ENCODE measurements around the gene PLK3.
"Not testable (repeated sequence)": the region's sequence is repeated elsewhere in the genome, so short reads cannot be mapped to it uniquely, and the experiment has no call there.

The PLK3 gene

DNA sequence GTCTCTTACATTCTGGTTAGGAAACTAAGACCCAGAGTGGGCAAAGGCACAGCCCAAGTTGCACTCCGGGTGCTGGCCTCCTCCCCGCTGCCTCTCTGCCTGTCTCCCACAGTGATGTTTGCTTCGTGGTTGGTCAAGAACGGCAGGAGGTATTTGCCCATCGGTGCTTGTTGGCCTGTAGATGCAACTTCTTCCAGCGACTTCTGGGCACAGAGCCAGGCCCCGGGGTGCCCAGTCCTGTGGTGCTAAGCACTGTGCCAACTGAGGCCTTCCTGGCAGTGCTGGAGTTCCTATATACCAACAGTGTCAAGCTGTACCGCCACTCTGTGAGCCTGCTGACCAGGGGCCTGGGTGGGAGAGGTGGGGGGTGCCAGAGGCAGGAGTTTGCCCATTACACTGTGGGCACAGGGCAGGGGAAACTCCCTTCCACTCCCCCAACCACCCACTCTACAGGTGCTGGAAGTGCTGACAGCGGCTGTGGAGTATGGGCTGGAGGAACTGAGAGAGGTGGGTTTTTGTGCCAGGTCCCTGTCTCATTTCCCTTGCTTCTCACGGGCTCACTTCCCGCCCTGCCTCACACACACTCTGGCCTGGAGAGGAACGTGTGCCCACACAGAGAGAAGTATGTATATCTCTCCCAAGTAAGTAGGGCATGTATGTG lies 10.1 kb downstream of the PLK3 start:
- peak; percentile 64 for DNase-seq

DNA sequence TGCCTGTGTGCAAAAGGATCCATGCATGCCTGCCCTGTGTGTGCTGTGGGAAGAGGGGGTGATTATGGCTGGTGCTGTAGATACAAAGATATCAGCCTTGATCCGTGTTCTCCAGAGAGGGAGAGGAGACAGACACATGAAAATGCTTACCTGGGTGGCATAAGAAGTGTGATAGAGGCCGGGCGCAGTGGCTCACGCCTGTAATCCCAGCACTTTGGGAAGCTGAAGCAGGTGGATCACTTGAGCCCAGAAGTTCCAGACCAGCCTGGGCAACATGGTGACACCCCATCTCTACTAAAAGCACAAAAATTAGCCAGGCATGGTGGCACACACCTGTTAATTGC lies 10.6 kb downstream of the PLK3 start:
- DNase-seq = not testable (repeated sequence)

DNA sequence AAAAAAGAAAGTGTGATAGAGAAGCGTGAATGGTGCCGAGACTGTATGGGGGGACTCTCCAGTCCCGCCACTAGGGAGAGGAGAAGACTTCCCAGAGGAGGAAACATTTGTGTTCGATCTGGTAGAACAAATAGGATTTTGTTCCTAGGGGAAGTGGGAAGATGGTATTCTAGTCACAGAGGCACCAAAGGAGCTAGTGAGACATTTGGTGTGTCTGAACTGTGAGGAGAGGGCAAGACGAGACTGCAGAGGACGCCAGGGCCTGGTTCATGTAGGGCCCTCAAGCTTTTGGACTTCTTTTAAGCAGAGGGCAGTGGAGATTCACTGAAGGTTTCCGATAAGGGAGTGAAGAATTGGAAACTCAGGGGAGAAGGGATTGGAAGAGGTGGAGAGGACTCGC lies 11.1 kb downstream of the PLK3 start:
- no peak for DNase-seq

DNA sequence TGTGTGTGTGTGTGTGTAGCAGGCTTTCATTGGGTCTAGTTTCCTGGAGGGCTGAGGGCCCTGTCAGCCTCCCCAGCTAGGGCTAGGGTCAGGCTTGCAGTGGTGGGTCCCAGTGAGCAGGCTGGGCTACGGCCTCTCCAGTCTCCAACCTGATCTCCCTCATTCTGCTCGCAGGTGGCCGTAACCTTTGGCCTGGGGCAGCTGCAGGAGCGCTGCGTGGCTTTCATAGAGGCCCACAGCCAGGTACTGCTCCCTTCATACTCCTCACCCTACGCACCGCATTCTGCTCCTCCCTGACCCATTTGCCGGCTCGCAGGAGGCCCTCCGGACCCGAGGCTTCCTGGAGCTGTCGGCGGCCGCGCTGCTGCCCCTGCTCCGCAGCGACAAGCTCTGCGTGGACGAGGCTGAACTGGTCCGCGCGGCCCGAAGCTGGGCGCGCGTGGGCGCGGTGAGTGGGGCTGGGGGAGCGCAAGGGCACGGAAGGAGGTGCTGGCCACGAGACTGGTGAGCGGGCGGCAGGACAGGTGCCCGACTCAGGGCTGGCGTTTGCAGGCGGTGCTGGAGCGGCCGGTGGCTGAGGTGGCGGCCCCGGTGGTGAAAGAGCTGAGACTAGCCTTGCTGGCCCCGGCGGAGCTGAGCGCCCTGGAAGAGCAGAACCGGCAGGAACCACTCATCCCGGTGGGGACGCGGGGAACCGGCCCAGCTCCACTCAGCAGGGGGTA lies 12.8 kb downstream of the PLK3 start:
- no peak for DNase-seq

DNA sequence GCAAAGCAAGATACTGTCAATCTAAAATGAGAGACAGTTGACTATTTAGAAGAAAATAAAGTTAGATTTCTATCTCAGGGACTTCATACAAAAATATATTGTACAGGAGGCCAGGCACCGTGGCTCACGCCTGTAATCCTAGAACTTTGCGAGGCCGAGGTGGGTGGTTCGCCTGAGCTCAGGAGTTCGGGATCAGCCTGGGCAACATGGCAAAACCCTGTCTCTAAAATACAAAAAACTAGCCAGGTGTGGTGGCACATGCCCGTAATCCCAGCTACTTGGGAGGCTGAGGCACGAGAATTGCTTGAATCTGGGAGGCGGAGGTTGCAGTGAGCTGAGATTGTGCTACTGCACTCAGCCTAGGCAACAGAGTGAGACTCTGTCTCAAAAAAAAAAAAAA lies 15.7 kb downstream of the PLK3 start:
- DNase-seq = not testable (repeated sequence)

DNA sequence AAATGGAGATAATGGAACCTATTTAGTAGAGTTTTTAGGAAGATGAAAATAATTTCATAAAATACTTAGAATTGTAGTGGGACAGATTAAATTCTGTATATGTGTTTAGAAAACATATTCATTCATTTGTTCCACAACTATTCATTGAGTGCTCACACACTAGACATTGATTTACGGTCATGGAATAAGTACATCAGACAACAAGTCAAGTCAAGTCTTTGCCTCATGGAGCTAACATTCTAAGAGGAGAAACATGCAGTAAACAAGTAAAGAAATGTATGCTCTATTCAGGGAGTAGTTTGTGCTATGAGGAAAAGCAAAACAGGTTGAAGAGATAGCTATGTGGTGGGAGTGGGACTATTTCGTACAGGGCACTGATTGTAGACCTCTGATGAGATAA lies 17.1 kb downstream of the PLK3 start:
- DNase-seq = no peak

DNA sequence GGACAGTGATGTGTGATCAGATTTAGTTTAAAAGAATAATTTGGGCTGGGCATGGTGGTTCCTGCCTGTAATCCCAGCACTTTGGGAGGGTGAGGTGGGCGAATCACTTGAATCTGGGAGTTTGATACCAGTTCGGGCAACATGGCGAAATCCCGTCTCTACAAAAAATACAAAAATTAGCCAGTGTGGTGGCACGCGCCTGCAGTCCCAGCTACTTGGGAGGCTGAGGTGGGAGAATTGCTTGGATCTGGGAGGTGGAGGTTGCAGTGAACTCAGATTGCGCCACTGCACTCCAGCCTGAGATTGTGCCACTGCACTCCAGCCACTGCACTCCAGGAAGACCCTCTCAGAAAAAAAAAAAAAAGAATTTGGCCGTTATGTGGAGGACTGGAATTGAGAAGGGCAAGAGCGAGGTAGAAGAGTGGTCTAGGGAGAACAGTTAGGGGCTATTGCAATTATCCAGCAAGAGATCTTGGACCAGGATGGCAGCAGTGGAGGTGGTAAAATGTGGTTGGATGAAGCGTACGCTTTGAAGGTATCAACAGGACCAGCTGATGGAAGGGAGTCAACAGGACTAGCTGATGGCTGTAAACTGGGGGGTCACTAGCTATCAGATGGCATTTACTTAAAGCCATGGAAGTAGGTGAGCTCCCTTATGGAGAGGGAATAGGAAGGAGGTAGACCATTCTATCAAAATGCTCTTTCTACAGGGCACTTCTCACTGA lies 17.8 kb downstream of the PLK3 start:
- no peak for DNase-seq

DNA sequence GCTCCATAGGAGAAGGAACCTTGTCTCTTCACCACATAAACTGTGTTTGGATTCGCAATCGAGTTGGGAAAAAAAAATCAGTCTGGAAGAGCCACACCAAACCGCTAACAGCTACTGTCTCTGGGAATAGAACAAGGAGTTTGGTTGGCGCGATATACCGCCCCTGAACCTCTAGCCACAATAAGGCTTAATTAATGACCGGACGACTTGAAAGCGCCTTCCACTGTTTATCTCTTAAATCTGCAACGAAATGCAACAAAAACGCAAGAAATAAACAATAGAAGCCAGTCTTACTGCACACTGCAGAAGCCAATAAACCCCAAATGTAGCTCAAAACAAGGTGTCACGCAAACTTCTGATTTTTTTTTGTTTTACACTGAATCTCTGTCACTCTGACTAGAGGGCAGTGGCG lies 19.0 kb downstream of the PLK3 start:
- DNase-seq = no peak

DNA sequence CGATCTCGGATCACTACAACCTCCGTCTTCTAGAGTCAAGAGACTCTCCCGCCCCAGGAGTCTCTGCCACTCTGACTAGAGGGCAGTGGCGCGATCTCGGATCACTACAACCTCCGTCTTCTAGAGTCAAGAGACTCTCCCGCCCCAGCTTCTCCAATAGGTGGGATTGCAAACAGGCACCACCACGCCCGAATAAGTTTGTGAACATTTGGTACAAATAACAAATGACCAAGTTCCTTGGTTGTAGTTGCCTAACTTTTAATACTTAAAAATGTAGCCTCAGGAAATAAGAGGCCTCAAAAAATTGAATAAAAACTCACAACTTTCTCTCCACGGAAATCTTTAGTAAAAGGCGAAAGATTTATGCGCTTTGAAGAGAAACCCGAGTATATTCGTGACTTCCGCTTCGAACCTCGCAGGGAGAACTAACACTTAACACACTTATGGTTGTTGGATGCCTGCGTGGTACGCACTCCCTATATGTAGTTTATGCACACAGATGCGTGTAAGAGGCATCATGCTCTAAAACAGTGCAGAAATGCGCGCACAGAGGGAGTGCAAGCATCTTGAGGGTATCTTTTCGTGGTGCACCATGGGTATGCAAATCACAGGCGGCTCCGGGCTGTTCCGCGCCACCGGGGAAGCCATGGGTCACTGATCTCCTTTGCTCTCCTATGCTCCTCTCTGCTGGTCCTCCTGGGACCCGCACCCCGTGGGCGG lies 19.6 kb downstream of the PLK3 start:
- DNase-seq = peak; percentile 89

DNA sequence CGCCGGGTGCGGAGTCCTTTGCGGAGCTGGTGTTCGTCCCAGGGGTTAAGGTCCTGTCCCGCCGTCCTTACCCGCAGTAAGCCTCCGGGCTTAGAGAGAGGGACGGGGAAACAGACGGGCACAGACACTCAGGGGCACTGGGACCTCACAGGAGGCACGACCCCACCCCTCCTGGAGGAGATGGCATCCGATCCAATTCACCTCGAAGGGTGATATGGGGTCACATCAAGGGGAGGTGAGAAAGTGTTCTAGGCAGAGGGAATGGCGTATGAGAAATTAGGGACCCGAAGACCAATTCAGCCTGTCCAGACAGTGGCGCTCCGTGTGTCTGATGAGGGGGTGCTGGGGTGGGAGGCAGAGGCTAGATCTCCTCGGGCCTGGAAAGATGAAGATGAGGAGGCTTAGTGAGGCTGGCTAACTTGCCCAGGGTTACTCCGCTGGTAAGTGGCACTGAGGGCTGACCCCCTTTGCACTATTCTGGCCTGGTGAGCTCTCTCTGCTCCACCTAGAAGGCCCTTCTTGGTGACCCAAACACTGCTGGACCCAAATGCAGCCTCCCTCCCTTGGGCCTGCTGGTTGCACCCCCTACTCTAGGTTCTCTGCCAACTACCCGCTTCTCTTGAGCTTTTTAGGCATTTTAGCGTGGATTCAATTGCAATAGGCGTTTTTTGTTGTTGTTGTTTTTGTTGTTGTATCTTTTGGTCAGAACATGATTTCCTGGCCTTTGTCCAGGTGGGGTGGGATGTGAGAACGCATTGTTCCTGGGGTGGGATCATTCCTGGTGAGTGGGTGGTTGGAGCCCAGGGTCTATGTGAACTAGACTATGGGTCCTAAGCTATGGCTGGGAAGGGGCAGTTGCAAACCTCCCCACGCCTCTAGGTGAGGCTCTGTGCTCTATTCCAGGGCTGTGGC lies 20.4 kb downstream of the PLK3 start:
- peak; percentile 32 for DNase-seq

DNA sequence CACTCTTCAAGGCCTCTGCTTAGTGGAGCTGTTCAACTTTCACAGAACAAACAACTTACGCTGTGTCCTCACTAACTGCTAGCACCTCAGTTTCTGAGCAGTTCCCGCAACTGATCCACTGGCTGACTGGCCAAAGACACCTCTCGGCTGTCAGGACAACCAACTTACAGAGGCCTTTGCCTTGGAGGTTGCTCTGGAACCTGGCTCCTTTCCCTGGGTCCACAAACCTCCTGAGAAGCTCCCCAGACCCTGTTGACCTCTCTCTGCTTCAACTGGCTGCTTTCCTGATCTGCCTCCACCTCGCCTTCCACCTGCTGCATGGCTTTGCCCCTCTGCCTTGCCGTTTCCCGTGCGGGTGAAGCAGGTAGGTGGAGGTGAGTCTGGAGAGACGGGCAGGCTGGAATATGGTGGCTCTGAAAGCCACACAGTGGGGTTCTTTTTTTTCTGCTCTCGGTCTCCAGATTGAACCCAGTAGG lies 21.1 kb downstream of the PLK3 start:
- no peak for DNase-seq

DNA sequence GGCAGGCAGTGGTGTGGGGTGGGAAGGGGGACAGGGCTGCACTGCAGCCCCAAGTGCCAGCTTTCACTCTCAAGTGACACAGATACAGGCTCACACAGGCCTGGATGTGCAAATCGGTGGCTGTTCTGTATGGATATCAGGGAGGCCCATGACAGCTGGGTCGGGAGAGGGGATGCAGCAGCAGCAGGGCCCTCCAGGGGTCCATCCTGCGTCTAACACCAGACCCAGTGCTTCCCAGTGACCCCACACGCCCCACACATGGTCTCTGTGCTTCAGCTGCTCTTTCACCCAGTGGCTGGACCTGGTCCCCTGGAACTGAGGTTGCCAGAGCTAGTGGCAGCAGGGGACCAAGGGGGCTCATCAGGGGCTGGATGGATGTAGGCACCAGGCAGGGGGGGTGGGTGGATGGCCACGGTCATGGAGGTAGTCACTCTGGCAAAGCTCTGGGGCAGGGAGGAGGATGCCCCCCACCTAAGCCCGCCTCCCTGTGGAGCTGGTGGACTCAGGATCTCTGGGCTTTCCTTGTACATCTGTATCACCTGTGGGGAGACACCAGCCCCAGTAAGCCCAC lies 22.0 kb downstream of the PLK3 start:
- DNase-seq = no peak

DNA sequence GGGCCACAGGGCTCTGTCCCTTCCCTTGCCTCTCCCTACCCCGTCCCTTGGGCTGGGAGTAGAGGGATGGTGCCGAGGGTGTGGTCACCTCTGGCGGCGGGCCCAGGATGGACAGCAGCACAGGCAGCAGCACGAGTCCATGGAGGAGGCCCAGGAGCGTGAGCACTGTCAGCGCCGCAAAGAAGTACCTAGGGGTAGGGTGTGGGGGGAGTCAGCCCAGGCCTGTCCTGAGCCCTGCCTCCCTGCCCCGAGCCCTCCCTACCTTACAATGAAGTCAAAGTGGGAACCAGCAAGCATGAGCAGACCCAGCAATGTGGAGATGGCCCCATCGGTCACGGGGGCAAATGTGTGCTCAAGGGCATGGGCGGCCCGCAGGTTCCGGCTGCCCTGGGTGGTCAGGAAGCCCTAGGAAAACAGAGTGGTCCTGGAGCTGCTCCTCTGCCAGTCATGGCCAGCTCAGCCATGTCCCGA lies 22.8 kb downstream of the PLK3 start:
- no peak for DNase-seq

DNA sequence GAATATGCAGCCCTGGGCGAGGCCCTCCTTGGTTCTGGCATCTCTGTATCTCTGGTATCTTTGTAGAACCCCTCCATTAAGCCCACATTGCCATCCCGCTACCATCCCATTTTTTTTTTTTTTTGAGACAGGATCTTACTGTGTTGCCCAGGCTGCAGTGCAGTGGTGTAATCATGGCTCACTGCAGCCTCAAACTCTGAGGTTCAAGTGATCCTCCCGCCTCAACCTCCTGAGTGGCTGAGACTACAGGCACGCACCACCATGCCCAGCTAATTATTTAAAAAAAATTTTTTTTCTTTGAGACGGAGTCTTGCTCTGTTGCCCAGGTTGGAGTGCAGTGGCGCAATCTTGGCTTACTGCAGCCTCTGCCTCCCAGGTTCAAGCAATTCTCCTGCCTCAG lies 24.2 kb downstream of the PLK3 start:
- not testable (repeated sequence) for DNase-seq

DNA sequence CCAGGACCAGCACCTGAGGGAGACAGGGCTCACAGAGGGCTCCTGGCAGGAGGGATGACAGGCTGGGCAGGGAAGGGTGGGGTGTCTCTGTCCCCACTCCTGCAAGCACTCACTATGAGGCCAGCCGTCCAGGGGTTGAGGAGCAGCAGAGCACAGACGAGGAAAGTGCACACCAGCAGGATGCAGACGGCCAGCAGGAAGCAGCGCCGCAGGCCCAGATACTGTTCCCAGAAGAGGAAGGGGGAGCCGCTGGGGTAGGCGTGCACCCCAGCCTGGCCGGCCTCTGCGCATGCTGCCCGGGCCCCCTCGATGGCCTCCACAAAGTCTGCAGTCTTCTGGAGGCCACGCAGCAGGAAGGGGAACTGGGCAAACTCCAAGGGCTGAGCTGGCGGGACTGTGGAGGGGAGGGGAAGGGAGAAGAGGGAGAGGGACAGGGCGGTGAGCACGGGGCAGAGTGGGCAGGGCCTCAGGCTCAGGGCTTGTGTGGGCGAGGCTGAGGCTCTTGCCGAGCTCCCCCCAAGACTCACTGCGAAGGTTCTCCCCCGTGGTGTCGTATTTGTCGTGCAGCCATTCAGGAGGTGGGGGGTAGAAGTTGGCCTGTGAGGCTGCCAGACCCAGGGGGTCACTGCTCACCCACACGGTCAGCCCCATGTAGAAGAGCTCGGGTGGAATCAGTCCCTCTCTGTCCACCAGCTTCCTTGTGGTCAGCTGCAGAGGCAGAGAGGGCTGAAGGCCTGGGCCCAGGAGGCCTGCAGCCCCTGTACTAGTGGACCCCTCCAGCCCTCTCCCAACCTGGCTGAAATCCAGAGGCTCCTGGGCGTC lies 26.4 kb downstream of the PLK3 start:
- no peak for DNase-seq

DNA sequence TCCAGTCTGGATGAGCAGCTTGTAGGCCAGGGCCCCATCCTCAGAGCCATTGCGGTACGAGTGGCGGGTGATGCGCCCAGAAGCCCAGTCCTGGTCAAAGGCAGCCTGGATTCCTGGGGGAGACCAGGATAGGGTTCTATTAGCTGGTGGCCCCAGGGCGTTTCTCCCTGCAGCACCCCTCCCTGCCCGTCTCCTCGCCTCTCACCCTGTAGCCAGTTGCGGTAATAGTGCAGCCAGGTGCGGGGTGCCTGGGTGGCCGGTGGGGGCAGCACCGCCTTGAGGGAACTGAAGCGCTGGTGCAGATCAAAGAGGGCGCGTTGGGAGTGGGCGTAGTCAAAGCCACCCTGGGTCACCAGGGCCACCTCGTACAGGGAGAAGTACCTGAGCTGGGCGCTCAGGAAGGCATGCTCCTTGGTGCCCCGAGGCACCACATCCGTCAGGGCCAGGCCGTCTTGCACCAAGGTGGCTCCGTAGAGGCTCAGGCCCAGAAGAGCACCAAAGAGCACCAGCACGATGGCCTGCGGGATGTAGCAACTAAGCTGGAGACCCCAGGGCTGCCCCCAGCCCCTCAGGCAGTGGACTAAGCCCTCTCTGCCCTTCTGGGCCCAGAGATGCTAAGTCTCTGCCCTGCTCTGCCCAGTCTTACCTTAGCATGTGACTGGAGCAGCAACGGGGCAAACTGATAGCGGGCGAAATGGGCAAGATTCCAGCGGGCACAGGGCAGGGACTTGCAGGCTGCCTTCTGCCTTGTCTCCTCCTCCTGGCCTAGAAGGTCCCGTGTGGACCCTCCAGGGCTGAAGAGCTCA lies 27.2 kb downstream of the PLK3 start:
- DNase-seq = no peak

DNA sequence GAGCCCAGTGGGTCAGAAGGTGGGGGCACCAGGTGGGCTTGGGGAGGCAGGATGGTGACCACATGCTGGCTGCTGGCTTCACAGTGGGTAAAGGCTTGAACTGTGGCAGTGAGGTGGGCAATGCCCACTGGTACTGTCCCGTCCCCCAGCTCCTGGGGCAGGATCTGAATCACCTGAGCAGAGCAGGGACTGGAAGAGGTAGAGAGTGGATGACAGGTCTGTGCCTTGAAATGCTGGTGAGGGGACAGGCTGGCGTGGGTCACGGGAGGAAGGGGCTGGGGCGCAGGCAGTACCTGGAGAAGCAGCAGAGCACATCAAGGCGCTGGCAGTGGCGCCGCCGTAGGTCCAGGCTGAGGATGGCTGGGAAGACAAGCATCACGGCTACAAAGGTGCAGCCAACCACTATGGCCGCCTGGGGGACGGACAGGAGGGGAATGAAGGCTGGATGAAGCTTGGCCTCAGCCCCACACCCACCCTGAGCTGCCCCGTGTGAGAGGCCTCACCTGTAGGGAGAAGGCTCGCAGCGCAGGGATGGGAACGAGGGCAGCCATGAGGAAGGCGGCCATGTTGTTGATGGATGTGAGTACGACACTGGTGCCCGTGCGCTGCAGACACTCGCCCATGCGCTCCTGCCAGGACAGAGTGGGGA lies 27.9 kb downstream of the PLK3 start:
- DNase-seq = no peak

DNA sequence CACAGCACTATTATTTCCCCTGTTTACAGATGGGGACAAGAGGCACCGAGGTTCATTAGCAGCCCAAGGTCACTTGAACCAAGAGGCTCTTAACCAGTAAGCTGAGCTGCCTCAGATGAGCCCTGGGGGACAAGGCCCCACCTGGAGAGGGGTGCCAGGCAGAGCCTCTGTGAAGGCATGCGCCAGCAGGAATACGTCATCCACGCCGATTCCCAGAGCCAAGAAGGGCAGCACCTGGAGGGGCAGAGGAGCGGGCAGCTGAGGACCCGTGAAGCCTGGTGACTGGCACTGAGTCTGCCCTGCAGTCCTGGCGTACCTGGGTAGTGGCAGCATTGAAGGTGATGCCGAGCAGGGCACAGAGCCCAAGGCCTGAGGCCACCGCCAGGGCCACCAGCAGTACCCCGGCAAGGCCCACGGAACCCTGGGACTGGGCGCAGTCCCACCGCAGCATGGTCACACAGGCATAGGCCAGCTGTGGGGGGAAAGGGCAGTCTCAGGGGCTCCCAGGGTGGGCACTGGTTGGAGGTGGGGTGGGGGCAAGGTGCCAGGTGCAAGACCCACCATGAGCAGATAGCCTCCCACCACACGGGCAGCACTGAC lies 28.8 kb downstream of the PLK3 start:
- no peak for DNase-seq
